HG02610 (cell line): ENCODE results near the gene SLC35D2.
"Not testable (repeated sequence)": the region's sequence is repeated elsewhere in the genome, so short reads cannot be mapped to it uniquely, and the experiment has no call there.

Experiments
- ATAC-seq: cut with Tn5 transposase; IDR thresholded peaks from one replicate; pipeline ENCODE4 v1.9.1; 2021; ENCODE audit warnings: mild to moderate bottlenecking, moderate library complexity; ENCODE audit not compliant: unreplicated experiment

Gene SLC35D2

DNA sequence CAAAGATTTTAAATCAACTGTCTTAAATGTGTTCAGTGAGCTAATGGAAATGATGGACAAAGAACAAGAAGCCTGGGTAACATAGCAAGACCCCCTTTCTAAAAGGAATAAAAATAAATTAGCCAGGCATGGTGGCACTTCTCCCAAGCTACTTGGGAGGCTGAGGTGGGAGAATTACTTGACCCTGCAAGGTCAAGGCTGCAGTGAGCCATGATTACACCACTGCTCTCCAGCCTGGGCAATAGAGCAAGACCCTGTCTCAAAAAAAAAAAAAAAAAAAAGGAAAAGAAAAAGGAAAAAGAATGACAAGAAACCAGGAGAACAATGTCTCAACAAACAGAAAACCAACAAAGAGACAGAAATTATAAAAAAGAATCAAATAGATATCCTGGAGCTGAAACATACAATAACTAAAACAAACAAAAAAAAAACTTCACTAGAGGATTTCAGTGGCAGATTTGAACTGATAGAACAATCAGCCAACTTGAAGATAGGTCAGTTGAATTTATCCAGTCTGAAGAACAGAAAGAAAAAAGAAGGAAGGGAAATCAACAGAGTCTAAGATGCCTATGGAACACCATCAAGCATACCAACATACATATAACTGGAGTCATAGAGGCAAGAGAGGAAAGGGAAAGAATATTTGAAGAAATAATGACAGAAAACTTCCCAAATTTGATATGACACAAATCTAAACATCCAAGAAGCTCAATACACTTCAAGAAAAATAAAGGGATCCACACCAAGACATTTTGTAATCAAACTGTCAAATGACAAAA, 16.8 kb upstream of the SLC35D2 start:
- ATAC-seq: no peak

DNA sequence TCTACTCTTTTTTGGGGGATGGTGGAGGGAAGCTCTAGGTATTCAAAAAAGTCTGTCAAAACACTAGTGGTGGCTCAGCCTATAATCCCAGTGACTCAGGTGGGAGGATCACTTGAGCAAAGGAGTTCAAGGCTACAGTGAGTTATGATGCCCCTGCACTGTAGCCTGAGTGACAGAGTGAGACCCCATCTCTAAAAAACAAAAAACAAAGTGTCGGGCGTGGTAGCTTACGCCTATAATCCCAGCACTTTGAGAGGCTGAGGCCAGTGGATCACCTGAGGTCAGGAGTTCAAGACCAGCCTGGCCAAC, 15.8 kb upstream of the SLC35D2 start:
- ATAC-seq: no peak

DNA sequence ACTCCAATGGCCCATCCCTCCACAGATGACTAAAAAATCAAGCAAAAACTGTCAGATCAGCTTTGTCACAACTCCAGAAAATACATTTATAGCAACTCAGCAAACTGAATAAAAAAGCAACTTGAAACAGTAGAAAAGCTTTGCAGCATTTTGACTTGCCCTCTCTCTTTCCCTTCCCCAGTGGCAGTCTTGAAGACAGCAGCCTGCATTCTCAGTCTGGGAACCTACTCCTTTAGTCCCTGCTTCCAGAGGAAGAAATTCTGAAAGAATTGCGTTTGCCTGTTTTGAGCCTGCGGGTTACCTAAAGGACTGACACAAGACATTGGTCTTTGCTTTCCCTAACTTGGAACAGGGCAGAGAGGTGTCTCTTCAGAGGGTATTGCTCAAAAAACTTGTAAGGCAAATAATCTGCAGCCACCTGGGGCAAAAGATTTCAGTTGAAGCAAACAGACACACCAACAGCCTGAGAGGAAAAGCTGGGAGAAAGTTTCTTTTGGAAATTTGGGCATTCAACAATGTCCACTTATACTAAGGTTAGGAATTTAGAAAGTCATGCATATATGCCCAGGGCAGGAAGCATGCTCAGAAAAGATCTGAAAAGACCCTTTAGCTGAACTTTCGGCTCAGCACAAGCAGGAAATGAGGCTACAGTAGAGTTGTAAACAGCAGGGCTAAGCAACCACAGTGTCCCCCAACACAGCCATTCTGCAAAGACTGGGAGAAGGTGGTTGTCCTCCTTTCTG, 15.2 kb upstream of the SLC35D2 start:
- no peak for ATAC-seq

DNA sequence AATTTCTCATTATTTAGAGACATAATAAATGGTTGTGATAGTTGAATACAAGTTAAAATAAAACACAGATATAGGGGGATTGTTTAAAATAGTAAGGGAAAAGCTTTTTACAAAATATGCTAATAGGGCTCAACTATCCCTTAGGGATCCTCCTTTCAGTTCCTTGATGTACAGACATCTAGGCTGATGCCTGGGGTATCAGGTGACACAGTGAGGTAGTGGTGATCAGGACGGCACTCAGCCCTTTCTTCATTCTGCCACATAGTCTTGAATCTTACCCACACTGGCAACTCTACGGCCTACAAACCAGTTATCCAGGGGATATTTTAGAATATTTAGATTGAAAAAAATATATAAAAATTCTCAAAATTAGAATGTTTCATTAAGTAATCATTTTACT, 12.5 kb upstream of the SLC35D2 start:
- no peak for ATAC-seq

DNA sequence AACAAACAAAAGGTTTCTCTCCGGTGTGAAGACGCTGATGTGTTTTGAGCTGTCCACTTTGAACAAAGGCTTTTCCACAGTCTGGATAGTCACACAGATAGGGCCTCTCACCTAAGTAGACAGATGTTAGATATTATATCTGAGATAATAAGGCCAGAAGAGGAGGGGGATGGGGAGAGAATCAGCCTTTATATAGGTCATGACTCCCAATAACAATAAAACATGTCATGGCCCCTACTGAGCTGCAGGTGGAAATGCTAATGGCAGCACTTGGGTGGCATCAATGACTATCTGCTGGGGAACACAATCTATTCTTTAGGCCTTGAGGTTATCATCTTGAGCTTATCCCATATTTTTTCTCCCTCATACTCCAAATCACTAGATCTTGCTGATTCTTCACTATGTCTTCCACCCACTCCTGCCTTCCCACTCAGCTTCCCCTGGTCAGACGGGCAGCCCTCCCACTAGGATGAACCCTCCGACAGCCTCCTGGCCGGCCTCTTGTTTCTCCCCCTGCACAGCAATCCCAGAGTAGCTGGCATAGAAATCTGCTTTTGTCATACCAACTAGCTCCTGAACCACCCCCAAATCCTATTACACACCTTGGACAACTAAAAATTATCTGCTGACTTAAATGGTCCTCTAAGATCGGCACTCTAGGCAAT, 11.5 kb upstream of the SLC35D2 start:
- ATAC-seq: no peak

DNA sequence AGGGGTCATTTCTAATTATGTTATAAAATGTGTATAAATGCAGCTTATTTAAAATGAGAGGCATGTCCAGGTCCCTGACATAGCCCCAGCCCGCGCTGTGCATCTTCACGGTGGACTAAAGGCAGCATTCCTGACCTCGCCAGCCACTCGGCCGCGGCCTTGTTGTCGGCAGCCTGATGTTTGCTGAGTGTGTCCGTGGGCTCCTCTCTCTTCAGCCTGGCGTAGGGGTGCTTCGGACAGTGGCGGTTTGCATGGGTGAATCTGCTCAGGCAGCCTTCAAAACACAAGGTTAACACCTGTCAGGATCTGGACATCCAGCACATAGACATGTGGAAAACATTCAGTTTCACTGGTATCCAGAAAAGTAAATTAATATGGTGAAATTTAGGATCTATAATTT, 8.8 kb upstream of the SLC35D2 start:
- no peak for ATAC-seq

DNA sequence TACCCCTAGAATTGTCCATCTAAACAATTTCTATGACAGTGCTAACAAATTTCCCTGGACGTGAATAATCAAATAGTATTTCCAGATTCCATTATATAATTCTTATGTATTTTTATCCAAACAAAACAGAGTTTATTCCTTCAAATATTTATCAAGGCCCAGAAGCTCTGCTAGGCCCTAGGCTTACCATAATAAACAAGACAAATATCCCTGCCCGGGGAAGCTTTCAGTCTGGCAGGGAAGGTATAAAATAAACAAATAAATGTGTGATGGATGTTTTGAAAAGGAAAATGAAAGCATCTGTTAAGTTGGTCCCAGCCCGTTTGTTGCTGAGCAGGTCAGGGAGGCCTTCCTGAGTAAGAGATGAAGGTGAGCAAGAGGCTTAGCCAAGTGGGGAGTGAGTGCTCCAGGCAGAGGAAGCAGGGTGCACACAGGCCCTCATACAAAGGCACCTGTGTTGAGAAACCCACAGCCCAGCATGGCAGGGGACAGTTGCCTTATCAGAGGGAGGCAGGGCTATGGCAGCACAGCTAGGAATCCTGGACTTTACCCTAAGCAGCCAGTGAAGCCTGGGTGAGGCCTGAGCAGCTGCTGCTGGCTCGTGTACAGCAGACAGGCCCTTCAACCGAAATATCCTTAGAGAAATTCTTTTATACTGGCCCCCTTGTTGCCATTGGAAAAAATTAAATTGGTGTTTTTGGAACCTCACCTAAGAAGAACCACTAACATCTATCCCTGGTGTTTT, 7.7 kb upstream of the SLC35D2 start:
- ATAC-seq: no peak

DNA sequence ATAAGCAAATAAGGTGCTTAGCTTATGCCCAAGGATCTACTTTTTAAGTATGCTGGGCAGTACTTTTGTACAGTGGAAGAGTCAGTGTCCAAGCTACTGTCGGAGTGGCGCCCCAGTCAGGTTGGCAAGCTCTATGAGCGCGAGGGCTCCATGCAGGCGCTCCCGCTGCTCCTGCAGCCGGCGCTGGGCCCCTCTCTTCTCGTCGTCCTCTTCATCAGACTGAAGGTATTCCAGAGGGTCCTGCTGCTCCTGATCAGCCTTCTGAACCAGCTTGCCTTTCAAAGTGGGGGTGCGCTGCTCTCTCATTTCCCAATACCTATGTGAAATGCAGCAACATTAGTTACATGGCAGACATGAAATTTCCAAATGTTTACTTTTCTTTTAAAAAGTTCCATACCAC, 4.6 kb upstream of the SLC35D2 start:
- ATAC-seq: no peak

DNA sequence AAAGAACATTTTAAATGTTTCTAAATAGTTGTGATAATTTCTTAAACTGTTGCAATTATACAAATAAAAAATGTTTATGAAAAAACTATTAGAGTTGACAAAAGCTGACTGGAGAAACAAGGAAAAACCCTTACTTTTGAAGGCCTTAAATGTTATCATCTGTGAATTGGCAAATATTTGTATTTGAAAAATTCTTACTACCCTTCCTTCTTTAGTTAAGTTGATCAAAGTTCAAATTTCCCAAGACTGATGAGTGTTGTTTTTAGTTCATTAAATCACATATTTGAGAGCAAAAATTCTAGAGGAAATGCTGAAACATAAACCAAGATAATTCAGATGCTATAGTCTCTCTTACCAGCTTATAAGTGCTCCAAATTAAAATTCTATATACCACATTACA, 2.6 kb upstream of the SLC35D2 start:
- ATAC-seq: no peak

DNA sequence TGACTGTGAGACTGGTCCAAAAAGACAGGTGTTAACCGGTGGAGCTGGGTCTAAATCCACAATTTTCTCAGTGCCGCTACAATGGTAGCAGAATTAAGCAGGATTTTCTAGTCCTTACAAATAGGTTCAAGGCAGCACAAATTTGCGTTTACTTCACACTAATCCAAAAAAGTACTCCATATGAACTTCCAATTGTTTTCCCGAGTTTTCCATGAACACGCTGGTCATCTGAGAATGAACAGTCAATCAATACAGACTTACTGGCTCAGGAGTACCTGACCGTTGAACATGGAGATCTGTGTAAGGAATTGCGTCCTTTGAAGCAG, 709 bp downstream of the SLC35D2 start:
- ATAC-seq: no peak

DNA sequence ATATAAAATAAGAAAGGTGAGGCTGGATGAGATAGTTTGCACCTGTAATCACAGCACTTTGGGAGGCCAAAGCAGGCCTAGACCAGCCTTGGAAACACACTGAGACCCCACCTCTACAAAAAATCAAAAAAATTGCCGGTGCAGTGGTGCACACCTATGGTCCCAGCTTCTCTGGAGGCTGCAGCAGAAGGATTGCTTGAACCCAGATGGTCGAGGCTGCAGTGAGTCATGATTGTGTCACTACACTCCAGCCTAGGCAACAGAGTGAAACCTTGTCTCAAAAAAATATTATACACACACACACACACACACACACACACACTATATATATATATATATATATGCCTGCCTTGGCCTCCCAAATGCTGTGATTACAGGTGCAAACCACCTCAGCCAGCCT, 1.3 kb downstream of the SLC35D2 start:
- ATAC-seq: no peak

DNA sequence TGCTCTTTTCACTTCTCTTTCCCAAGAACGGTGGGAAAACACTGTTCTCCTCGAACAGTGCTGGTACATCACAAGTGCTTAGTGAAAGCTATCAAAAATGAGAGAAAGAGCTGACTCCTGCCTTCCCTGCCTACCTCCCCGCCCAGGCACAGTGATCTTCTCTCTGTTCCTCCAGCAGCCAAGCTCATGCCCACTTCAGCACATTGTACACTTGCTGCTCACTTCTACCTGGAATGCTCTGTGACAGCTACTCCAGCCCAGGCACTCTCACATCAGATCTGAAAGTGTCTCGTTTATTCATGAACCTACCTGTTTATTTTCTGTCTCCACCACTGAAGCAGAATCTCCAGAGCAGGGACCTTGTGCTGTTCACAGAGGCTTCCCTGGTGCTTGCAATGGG, 1.8 kb downstream of the SLC35D2 start:
- ATAC-seq: no peak

DNA sequence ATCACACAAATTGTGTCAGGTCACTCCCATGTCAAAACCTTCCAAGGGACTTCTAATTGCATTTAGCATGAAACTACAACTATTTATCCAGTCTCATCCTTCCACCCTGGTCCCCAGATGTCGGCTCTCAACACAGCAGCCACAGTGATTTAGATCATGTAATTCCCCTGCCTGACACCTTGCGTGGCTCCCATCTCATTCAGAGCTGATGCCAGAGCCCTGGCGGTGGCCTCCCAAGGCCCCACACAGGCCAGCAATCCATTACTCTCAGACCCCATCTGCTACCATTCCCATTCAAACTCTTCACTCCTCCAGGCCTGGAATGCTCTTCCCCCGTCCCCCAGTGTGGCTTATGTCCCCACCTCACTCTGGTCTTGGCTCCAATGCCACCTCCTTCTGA, 2.4 kb downstream of the SLC35D2 start:
- no peak for ATAC-seq

DNA sequence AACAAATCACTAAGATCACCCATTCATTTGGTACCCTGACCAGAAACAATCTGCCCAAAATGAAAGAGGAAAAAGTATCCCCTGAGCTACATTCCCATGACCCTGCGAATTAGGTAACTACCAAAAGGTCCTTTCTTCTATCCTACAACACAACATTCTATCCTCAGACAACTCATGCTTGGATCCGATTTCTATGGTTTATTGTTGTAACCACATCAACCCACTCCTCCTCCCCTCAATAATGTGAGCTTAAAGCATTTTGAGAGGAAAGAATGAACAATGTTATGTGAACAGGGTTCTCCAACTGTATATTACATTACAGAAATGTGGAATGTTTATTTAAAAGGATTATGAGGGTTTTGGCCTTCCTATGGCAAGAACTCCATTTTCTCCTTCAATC, 4.0 kb downstream of the SLC35D2 start:
- ATAC-seq: no peak

DNA sequence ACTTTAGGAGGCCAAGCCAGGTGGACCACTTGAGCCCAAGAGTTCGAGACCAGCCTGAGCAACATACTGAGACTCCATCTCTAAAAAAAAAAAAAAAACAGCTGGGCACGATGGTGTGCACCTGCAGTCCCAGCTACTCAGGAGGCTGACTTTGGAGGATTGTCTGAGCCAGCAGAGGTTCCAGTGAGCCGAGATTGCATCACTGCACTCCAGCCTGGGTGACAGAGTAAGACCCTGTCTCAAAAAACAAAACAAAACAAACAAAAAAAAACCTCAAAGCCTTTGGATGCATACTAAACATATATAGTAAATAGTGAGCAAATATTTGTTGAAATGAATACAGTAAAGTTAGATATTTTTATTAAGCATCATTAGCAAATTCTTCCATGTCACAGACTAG, 5.3 kb downstream of the SLC35D2 start:
- no peak for ATAC-seq

DNA sequence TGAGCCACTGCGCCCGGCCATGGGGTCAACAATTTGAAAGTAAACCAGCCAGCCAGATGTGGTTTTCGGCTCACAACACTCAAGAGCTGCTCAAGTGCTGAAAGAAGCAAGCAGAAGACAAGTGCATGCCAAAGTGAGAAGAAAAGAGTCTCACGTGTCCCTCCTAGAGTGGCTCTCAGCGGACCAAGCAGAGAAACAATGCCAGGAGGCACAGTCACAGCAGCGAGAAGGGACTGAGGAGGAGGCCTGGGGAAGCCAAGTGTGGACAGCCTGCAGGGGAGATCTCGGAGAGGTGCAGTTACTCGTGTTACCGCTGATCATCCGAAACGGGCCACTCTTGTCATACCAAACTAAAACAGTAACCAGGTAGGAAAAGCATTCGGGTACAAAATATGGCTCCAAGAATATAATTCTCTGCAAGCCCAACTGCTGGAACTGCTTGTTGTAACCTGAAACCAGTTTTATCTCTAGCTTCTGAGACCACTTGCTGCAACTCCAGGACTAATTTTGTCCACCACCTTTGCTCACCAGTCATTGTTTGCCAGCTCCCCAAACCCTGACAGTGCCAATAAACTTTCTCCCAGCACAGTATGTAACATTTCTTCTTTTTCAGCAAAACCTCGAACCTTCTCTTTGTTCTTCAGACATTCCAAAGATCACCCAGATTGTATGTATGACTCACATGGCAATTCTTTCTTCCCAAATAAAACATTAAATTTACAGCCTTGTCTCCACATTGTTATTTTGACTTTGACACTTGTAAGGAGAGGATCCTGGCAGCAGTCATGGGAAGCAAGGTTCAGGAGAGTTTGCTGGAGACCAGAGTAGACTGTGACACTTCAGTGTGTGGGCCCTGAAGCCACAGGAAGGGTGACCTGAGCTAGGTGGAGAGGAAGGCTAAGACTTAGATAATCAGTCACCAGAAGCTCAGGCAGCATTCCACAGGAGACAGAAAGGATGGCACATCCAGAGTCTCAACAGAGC, 6.3 kb downstream of the SLC35D2 start:
- no peak for ATAC-seq

DNA sequence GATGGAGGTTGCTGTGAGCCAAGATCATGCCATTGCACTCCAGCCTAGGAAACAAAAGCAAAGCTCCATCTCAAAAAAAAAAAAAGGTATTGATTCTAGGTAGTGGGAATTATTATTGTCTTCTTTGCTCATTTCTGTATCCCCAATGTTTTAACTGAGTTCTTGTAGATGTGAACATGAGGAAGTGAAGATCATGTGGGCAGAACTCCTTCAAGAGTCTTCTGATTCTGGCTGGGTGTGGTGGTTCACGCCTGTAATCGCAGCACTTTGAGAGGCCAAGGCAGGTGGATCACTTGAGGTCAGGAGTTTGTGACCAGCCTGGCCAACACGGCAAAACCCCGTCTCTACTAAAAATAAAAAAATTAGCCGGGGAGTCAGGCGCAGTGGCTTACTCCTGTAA, 8.0 kb downstream of the SLC35D2 start:
- ATAC-seq: not testable (repeated sequence)

DNA sequence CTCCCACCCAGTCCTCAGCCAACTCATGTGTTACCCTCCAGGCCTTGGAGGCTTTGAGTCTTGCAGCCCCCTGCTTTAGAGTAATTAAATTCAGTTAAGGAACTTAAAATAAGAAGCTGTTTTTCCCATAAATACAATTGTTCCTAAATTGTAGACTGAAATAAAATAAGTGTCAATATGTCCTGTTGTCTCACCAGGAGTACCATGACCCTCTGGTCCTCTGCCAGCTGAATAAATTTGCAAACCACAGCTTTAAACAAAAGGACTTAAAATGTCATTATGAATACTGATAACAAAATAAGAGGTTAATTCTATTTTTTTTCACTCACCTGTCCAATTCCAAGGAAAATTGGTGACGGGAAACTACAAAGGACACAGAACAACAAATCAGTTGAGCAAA, 15.6 kb downstream of the SLC35D2 start:
- ATAC-seq: no peak

DNA sequence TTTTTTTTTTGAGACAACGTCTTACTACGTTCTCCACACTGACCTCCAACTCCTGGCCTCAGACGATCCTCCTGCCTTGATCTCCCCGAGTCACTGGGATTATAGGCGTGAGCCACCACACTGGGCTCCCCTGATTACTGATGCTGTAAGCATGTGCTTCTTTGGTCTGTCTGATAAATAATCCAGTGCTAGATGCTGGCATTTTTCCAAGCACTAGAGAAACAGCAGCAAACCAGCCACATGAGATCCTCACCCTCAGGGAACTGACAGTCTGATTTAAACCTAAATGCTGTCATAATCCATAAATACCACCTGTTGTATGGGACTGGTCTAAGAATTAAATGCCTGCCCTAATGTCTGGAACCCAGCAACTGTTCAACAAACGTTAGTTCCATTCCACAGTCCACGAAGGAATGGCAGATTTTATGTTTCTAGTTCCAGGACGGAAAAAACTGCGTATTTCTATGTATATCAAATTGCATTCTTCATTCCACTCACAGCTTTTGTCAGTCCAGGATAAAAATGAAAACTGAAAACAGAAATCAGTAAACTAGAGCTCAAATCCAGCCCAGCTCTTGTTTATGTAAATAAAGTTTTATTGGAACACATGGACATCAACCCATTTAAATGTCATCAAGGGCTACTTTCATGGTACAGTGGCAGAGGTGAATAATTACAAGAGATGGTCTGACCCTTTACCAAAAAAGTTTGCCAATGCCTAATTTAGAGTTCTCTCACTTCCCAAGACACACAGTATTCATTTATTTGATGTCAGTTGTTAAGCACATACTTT, 20.1 kb downstream of the SLC35D2 start:
- ATAC-seq: no peak

DNA sequence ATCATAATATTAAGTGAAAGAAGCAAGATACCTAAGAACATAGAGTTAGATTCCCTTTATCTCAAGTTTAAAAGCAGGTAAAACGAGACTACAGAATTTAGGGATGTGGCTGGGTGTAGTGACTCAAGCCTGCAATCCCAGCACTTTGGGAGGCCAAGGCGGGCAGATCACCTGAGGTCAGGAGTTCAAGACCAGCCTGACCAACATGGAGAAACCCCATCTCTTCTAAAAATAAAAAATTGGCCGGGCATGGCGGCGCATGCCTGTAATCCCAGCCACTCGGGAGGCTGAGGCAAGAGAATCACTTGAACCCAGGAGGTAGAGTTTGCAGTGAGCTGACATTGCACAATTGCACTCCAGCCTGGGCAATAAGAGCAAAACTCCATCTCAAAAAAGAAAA, 21.4 kb downstream of the SLC35D2 start:
- ATAC-seq: not testable (repeated sequence)
